Trophoblast cell (in vitro differentiated cells and primary cell): Measurements from ENCODE around the gene PLXNB1.

Experiments
- DNase-seq, 2 donors: peaks; one replicate each; pipeline ENCODE4 v3.0.0-alpha.2; 2016
- H2AFZ ChIP-seq: 2 replicates; pipeline ENCODE4 v1.6.1; 2013; ENCODE audit warnings: low read length, moderate library complexity, mild to moderate bottlenecking; ENCODE audit not compliant: insufficient read depth, poor library complexity
- H2AK5ac ChIP-seq: 2 replicates; pipeline ENCODE4 v1.6.1; 2013; ENCODE audit warnings: mild to moderate bottlenecking, low read length
- H2BK120ac ChIP-seq: 2 replicates; pipeline ENCODE4 v1.6.1; 2013; ENCODE audit warnings: low read length, mild to moderate bottlenecking, moderate library complexity; ENCODE audit not compliant: insufficient read depth, poor library complexity
- H2BK12ac ChIP-seq: 2 replicates; pipeline ENCODE4 v1.6.1; 2013; ENCODE audit warnings: mild to moderate bottlenecking, low read length, moderate library complexity
- H2BK5ac ChIP-seq: 2 replicates; pipeline ENCODE4 v1.6.1; 2013; ENCODE audit warnings: low read length, low read depth, moderate library complexity, mild to moderate bottlenecking; ENCODE audit not compliant: poor library complexity
- H3K14ac ChIP-seq: 2 replicates; pipeline ENCODE4 v1.6.1; 2013; ENCODE audit warnings: mild to moderate bottlenecking, low read length
- H3K18ac ChIP-seq: 2 replicates; pipeline ENCODE4 v1.6.1; 2013; ENCODE audit warnings: mild to moderate bottlenecking, low read length
- H3K23ac ChIP-seq: 2 replicates; pipeline ENCODE4 v1.6.1; 2013; ENCODE audit warnings: low read length
- H3K27ac ChIP-seq: 2 replicates; pipeline ENCODE4 v1.5.1; 2013; ENCODE audit warnings: low read depth, mild to moderate bottlenecking, inconsistent platforms, low read length, moderate library complexity
- H3K27me3 ChIP-seq: 2 replicates; pipeline ENCODE4 v1.6.1; 2013; ENCODE audit warnings: inconsistent platforms, mild to moderate bottlenecking, low read length, moderate library complexity; ENCODE audit not compliant: insufficient read depth
- H3K36me3 ChIP-seq, 2 experiments: 1 replicate in 1 of 2; 2 replicates in 1 of 2; pipeline ENCODE4 v1.6.1; 2013; ENCODE audit warnings: low read length in 2 of 2, mild to moderate bottlenecking in 2 of 2, moderate library complexity in 1 of 2; ENCODE audit not compliant: insufficient read depth in 2 of 2, control insufficient read depth in 1 of 2
- H3K4ac ChIP-seq: 2 replicates; pipeline ENCODE4 v1.6.1; 2013; ENCODE audit warnings: low read depth, mild to moderate bottlenecking, low read length, moderate library complexity
- H3K4me1 ChIP-seq, 2 experiments: 1 replicate in 1 of 2; 2 replicates in 1 of 2; pipeline ENCODE4 v1.6.1; 2013; ENCODE audit warnings: low read length in 2 of 2, mild to moderate bottlenecking in 2 of 2, moderate library complexity in 1 of 2; ENCODE audit not compliant: insufficient read depth in 2 of 2, control insufficient read depth in 1 of 2
- H3K4me2 ChIP-seq: 2 replicates; pipeline ENCODE4 v1.6.1; 2013; ENCODE audit warnings: inconsistent platforms, mild to moderate bottlenecking, low read length, moderate library complexity
- H3K4me3 ChIP-seq: 2 replicates; pipeline ENCODE4 v1.5.1; 2013; ENCODE audit warnings: mild to moderate bottlenecking, low read depth, low read length, inconsistent platforms
- H3K79me1 ChIP-seq: one replicate; pipeline ENCODE4 v1.6.1; 2013; ENCODE audit warnings: low read length
- H3K79me2 ChIP-seq: 2 replicates; pipeline ENCODE4 v1.6.1; 2013; ENCODE audit warnings: low read length, mild to moderate bottlenecking; ENCODE audit not compliant: control insufficient read depth, insufficient read depth, poor library complexity
- H3K9ac ChIP-seq: 2 replicates; pipeline ENCODE4 v1.6.1; 2013; ENCODE audit warnings: mild to moderate bottlenecking, low read length
- H3K9me3 ChIP-seq: 2 replicates; pipeline ENCODE4 v1.6.1; 2013; ENCODE audit warnings: low read depth, mild to moderate bottlenecking, control low read depth, inconsistent platforms, low read length; ENCODE audit not compliant: insufficient read depth
- H4K12ac ChIP-seq: 2 replicates; pipeline ENCODE4 v1.6.1; 2013; ENCODE audit warnings: low read depth, mild to moderate bottlenecking, low read length, moderate library complexity
- H4K8ac ChIP-seq: 2 replicates; pipeline ENCODE4 v1.6.1; 2013; ENCODE audit warnings: low read depth, mild to moderate bottlenecking, low read length, moderate library complexity
- H4K91ac ChIP-seq: one replicate; pipeline ENCODE4 v1.6.1; 2013; ENCODE audit warnings: low read depth, mild to moderate bottlenecking, low read length, moderate library complexity
- WGBS: extraction: QIAGEN DNeasy Blood & Tissue Kit; methylation state at CpG from one replicate; pipeline ENCODE4 v1.1.7; 2013; ENCODE audit warnings: missing lambda C conversion rate; ENCODE audit not compliant: insufficient read length, insufficient coverage; ENCODE audit errors: extremely low coverage; 5-methylcytosine and 5-hydroxymethylcytosine counted together

The PLXNB1 gene

DNA sequence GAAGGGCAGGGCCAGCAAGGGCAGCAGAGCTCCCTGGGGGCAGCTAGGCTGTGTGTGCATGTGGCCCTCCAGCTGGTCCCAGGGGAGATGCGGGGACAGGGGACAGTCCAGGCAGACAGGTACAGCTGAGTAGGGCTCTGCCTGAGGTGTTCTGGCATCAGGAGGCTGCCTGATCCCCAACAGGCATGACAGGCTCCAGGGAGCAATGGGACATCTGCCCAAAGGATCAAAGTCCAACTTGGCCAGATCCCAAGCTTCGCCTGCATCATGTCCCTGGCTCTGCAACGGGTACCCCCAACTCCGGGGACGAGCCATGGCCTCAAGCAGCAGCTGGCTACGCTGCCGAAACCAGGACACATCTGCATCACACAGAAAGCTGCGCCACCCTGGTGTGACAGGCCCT is 38.4 kb upstream of the PLXNB1 start:
- no peak overlapping the region for H3K4ac ChIP-seq
- H2BK12ac ChIP-seq = no peak overlapping the region
- H3K79me1 ChIP-seq = peaks cover 18% of the 10 kb centered on the region
- no peak overlapping the region for H2AFZ ChIP-seq
- WGBS = no CpG with 5 or more reads among the region's 8 CpGs
- H4K91ac ChIP-seq = no peak overlapping the region
- H3K36me3 ChIP-seq = peaks cover 37 to 45% of the 10 kb centered on the region in 2 experiments
- no peak overlapping the region for H4K12ac ChIP-seq
- H3K4me3 ChIP-seq = no peak overlapping the region
- no peak overlapping the region for H2BK120ac ChIP-seq
- H3K4me2 ChIP-seq = no peak overlapping the region
- H3K18ac ChIP-seq = no peak overlapping the region
- peaks cover 10% of the 10 kb centered on the region for H3K79me2 ChIP-seq
- H3K27ac ChIP-seq = no peak overlapping the region
- peaks cover 12 to 17% of the 10 kb centered on the region in 2 experiments for H3K4me1 ChIP-seq
- H2AK5ac ChIP-seq = no peak overlapping the region
- no peaks in the 10 kb centered on the region for H3K27me3 ChIP-seq
- no peak overlapping the region for H2BK5ac ChIP-seq
- no peaks in the 10 kb centered on the region for H3K9me3 ChIP-seq
- DNase-seq = no peak
- no peak overlapping the region for H3K9ac ChIP-seq
- H3K23ac ChIP-seq = no peak overlapping the region
- no peak overlapping the region for H3K14ac ChIP-seq
- H4K8ac ChIP-seq = no peak overlapping the region

DNA sequence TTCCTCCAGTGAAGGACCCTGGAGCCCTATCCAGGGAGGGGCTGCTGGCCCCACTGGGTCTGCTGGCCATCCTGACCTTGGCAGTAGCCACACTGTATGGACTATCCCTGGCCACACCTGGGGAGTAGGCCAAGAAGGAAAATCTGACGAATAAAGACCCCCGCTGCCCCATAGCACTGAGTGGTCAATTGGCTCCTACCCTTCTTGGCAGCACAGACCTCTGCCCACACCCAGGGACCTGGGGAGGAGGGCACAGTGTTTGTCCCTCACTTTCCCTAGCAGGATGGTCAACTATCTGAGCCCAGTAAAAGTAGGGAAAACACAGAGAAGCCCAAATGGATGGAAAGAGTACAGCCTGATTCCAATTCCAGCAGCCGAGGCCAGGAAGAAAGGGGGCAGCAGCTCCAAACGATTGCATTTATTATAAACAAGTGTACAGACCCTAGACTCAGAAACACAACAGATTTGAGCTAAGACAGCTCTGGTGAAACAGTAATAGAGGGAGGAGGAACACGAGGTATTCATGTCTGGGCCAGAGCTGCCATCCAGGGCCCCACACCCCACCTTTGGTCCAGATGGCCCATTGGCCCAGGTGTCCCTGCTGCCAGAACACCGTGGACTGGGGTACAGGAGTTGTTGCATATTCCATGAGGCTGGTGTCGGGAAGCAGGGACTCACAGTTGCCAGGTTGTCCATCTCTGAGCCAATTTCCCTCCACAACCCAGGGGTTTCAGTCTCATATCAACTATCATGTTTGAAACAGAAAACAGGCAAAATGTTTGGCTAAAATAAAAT is 37.8 kb upstream of the PLXNB1 start:
- no peak overlapping the region for H3K27ac ChIP-seq
- peaks cover 37 to 48% of the 10 kb centered on the region in 2 experiments for H3K36me3 ChIP-seq
- no peak overlapping the region for H4K8ac ChIP-seq
- H2BK120ac ChIP-seq = no peak overlapping the region
- no peaks in the 10 kb centered on the region for H3K9me3 ChIP-seq
- H2AK5ac ChIP-seq = peak overlapping the region; percentile 11
- no peak overlapping the region for H3K23ac ChIP-seq
- peaks cover 12 to 14% of the 10 kb centered on the region in 2 experiments for H3K4me1 ChIP-seq
- no peak overlapping the region for H3K14ac ChIP-seq
- H2AFZ ChIP-seq = no peak overlapping the region
- no peak for DNase-seq
- no peak overlapping the region for H3K9ac ChIP-seq
- H3K4ac ChIP-seq = no peak overlapping the region
- peaks cover 13% of the 10 kb centered on the region for H3K79me1 ChIP-seq
- WGBS = no CpG with 5 or more reads among the region's 7 CpGs
- no peaks in the 10 kb centered on the region for H3K27me3 ChIP-seq
- H4K12ac ChIP-seq = no peak overlapping the region
- H3K18ac ChIP-seq = no peak overlapping the region
- H3K79me2 ChIP-seq = peaks cover 8% of the 10 kb centered on the region
- no peak overlapping the region for H2BK12ac ChIP-seq
- no peak overlapping the region for H3K4me2 ChIP-seq
- H3K4me3 ChIP-seq = no peak overlapping the region
- H2BK5ac ChIP-seq = no peak overlapping the region
- H4K91ac ChIP-seq = no peak overlapping the region

DNA sequence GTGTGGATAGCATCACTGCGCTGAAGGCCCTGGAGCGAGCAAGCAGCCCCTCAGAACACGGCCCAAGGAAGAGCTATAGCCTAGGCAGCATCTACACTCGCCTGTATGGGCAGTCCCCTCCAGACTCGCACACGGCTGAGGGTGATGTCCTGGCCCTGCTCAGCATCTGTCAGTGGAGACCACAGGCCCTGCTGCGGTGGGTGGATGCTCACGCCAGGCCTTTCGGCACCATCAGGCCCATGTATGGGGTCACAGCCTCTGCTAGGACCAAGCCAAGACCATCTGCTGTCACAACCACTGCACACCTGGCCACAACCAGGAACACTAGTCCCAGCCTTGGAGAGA is 37.2 kb upstream of the PLXNB1 start:
- WGBS = no CpG with 5 or more reads among the region's 9 CpGs
- no peaks in the 10 kb centered on the region for H3K9me3 ChIP-seq
- no peak overlapping the region for H3K4ac ChIP-seq
- no peak overlapping the region for H2BK5ac ChIP-seq
- H3K4me1 ChIP-seq = peaks cover 12 to 14% of the 10 kb centered on the region in 2 experiments
- H3K18ac ChIP-seq = no peak overlapping the region
- H4K91ac ChIP-seq = no peak overlapping the region
- H3K27me3 ChIP-seq = no peaks in the 10 kb centered on the region
- H3K9ac ChIP-seq = no peak overlapping the region
- H3K23ac ChIP-seq = no peak overlapping the region
- H3K14ac ChIP-seq = no peak overlapping the region
- peak overlapping the region; percentile 10 for H2BK12ac ChIP-seq
- H3K4me2 ChIP-seq = no peak overlapping the region
- no peak overlapping the region for H2AK5ac ChIP-seq
- no peak overlapping the region for H3K27ac ChIP-seq
- peaks cover 6% of the 10 kb centered on the region for H3K79me2 ChIP-seq
- peaks cover 37 to 48% of the 10 kb centered on the region in 2 experiments for H3K36me3 ChIP-seq
- H4K12ac ChIP-seq = no peak overlapping the region
- H3K79me1 ChIP-seq = peaks cover 10% of the 10 kb centered on the region
- H3K4me3 ChIP-seq = no peak overlapping the region
- DNase-seq = no peak
- H2BK120ac ChIP-seq = no peak overlapping the region
- no peak overlapping the region for H2AFZ ChIP-seq
- no peak overlapping the region for H4K8ac ChIP-seq

DNA sequence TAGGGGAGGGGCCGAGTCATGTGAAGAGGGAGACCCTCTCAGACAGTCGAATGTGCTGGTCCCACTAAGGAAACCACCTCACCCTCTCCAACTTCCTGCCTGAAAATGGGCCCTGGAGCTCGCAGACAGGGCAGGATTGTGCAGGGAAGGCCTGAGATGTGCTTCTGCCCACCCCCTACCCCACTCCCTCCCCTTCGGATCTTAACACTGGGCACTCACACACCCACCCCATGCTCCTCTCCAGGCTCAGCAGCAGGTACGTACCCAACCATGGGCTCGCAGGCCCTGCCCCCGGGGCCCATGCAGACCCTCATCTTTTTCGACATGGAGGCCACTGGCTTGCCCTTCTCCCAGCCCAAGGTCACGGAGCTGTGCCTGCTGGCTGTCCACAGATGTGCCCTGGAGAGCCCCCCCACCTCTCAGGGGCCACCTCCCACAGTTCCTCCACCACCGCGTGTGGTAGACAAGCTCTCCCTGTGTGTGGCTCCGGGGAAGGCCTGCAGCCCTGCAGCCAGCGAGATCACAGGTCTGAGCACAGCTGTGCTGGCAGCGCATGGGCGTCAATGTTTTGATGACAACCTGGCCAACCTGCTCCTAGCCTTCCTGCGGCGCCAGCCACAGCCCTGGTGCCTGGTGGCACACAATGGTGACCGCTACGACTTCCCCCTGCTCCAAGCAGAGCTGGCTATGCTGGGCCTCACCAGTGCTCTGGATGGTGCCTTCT is 36.7 kb upstream of the PLXNB1 start:
- no CpG with 5 or more reads among the region's 19 CpGs for WGBS
- Histone ChIP-seq H3K23ac (no peak overlapping the region), H3K18ac (peak overlapping the region; percentile 47), H2BK12ac (peak overlapping the region; percentile 85), H4K12ac (peak overlapping the region; percentile 61), H3K79me1 (peaks cover 10% of the 10 kb centered on the region), H2AK5ac (peak overlapping the region; percentile 50), H3K4me3 (no peak overlapping the region), H4K91ac (peak overlapping the region; percentile 99), H3K9me3 (no peaks in the 10 kb centered on the region), H3K79me2 (peaks cover 6% of the 10 kb centered on the region), H3K27ac (peak overlapping the region; percentile 95), H2AFZ (peak overlapping the region; percentile 6), H2BK120ac (peak overlapping the region; percentile 92), H3K36me3 (peaks cover 37 to 48% of the 10 kb centered on the region in 2 experiments), H3K27me3 (no peaks in the 10 kb centered on the region), H3K4me1 (peaks cover 12 to 14% of the 10 kb centered on the region in 2 experiments), H4K8ac (peak overlapping the region; percentile 72), H3K4me2 (no peak overlapping the region), H3K9ac (no peak overlapping the region), H3K4ac (peak overlapping the region; percentile 78), H2BK5ac (peak overlapping the region; percentile 88), H3K14ac (peak overlapping the region; percentile 78)
- no peak for DNase-seq
